ENCODE results near the gene RPS29. TPM values are rescaled to one million over a fixed set of nuclear protein-coding genes. Genes with fewer than 3 reads are reported as not detected.

RPS29 gene
- polyA plus RNA-seq, 1 of the 3 experiments (the other 2 are of a cell fraction): 11,220 TPM

DNA sequence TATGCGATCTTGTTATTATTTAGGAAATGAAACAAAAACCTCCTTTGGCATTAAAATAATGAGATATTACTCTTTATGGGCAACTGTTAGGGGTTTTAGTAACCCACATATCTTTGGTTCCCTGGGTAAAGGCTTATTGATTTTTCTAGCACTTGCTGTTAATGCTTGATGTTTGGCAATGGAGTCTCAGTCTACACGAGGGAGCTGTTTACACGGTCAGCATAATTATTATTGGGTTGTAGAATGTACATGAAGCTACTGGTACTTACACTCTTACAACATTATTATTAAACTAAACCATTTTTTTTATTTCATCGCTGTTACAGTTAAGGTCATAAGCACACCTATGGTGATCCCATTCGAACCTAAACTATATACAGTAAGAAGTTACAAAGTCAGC is 12.1 kb downstream of the RPS29 start:
- CTCF ChIA-PET: interaction anchor here (1.3 to 2.0 kb wide), 2 partner anchors 13 to 24 kb away, joined by 3 to 5 read pairs; partner anchors contain the start of gene RPS29

DNA sequence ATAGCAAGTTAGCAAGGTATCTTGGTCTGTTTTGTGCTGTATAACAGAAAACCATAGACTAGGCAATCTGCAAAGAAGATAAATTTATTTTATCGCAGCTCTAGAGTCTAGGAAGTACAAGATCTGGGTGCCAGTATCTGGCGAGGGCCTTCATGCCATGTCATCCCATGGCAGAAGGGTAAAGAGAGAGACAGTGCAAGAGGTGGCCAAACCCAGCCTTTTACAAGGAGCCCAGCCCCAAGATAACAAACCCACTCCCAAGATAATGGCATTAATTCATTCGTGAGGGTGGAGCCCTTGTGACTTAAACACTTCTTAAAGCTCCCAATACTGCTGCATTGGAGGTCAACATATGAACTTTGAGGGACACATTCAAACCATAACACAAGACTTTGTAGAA is 16.9 kb downstream of the RPS29 start:
- no peak for DNase-seq
- Histone ChIP-seq H2AFZ (ENCODE audit: low read depth) (no peak overlapping the region), H3K4me2 (no peak overlapping the region), H3K9ac (no peak overlapping the region), H3K9me2 (no peaks in the 10 kb centered on the region), H3K4me1 (ENCODE audit: control insufficient read depth in 1 of 2, insufficient read depth in 2 of 2, low read depth in 1 of 2, low read length in 1 of 2) (no peaks in the 10 kb centered on the region), H3K27me3 (ENCODE audit: insufficient read depth) (no peaks in the 10 kb centered on the region), H3F3A (replicated peaks; ENCODE audit: insufficient read depth) (no peaks in the 10 kb centered on the region), H3K79me2 (ENCODE audit: insufficient read depth) (no peaks in the 10 kb centered on the region), H4K20me1 (ENCODE audit: insufficient read depth) (no peaks in the 10 kb centered on the region), H3K4me3 (ENCODE audit: low read depth in 2 of 2, low read length in 1 of 2) (no peak overlapping the region), H3K9me3 (no peaks in the 10 kb centered on the region), H3K36me3 (replicated peaks in 1 of 2; ENCODE audit: control insufficient read depth in 1 of 2, insufficient read depth in 2 of 2, low read length in 1 of 2) (peaks cover 0 to 5% of the 10 kb centered on the region in 2 experiments), H3K27ac (ENCODE audit: low read depth in 2 of 2, low read length in 1 of 2) (no peak overlapping the region)
- ChIA-PET POLR2A (no interaction called here), CTCF (no interaction called here)
- TF ChIP-seq SIN3A (IDR thresholded peaks at IDR 0.05; ENCODE audit: borderline replicate concordance, low read depth, low read length): no peak
- WGBS (ENCODE audit: low lambda C conversion rate): 87% methylated on average over 3 of the region's 3 CpGs

More for the DNA sequence above, 12.1 kb downstream of the RPS29 start:
- DNase-seq: no peak
- Histone ChIP-seq H3K9ac (no peak overlapping the region), H3K27ac (ENCODE audit: low read depth in 2 of 2, low read length in 1 of 2) (no peak overlapping the region), H3K4me1 (ENCODE audit: control insufficient read depth in 1 of 2, insufficient read depth in 2 of 2, low read depth in 1 of 2, low read length in 1 of 2) (no peaks in the 10 kb centered on the region; a peak in 1 of 4 replicates), H3K9me3 (no peaks in the 10 kb centered on the region), H3K36me3 (replicated peaks in 1 of 2; ENCODE audit: control insufficient read depth in 1 of 2, insufficient read depth in 2 of 2, low read length in 1 of 2) (peaks cover 3 to 5% of the 10 kb centered on the region in 2 experiments), H3F3A (replicated peaks; ENCODE audit: insufficient read depth) (no peaks in the 10 kb centered on the region), H3K27me3 (ENCODE audit: insufficient read depth) (no peaks in the 10 kb centered on the region), H3K79me2 (ENCODE audit: insufficient read depth) (peaks cover 4% of the 10 kb centered on the region; the same call in 1 of the 2 replicates), H3K9me2 (no peaks in the 10 kb centered on the region), H4K20me1 (ENCODE audit: insufficient read depth) (peaks cover 5% of the 10 kb centered on the region; the same call in 1 of the 2 replicates), H3K4me3 (ENCODE audit: low read depth in 2 of 2, low read length in 1 of 2) (no peak overlapping the region), H3K4me2 (no peak overlapping the region), H2AFZ (ENCODE audit: low read depth) (no peak overlapping the region)
- POLR2A ChIA-PET: no interaction called here
- TF ChIP-seq SIN3A (IDR thresholded peaks at IDR 0.05; ENCODE audit: borderline replicate concordance, low read depth, low read length) (no peak), TAF1 (IDR thresholded peaks at IDR 0.05; ENCODE audit: borderline replicate concordance, low read depth, low read length) (no peak), FOSL2 (IDR thresholded peaks at IDR 0.05; ENCODE audit: borderline replicate concordance, low read depth) (no peak), NRF1 (IDR thresholded peaks at IDR 0.05; ENCODE audit: low read depth, low read length) (no peak), ELF1 (IDR thresholded peaks at IDR 0.05) (no peak), YY1 (IDR thresholded peaks at IDR 0.05; ENCODE audit: low read depth) (no peak), CHD2 (IDR thresholded peaks at IDR 0.05; ENCODE audit: low read length, partially characterized antibody) (no peak), RFX5 (IDR thresholded peaks at IDR 0.05; ENCODE audit: low read length) (no peak), MEF2A (IDR thresholded peaks at IDR 0.05; ENCODE audit: borderline replicate concordance, low read depth) (no peak)
- TF ChIP-seq, protein P1, sequence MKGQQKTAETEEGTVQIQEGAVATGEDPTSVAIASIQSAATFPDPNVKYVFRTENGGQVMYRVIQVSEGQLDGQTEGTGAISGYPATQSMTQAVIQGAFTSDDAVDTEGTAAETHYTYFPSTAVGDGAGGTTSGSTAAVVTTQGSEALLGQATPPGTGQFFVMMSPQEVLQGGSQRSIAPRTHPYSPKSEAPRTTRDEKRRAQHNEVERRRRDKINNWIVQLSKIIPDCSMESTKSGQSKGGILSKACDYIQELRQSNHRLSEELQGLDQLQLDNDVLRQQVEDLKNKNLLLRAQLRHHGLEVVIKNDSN (IDR thresholded peaks at IDR 0.05; ENCODE audit: borderline replicate concordance, low read depth): no peak
- TF ChIP-seq, protein P2, sequence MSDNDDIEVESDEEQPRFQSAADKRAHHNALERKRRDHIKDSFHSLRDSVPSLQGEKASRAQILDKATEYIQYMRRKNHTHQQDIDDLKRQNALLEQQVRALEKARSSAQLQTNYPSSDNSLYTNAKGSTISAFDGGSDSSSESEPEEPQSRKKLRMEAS (IDR thresholded peaks at IDR 0.05; ENCODE audit: low read depth): no peak
- TF ChIP-seq, protein P3, sequence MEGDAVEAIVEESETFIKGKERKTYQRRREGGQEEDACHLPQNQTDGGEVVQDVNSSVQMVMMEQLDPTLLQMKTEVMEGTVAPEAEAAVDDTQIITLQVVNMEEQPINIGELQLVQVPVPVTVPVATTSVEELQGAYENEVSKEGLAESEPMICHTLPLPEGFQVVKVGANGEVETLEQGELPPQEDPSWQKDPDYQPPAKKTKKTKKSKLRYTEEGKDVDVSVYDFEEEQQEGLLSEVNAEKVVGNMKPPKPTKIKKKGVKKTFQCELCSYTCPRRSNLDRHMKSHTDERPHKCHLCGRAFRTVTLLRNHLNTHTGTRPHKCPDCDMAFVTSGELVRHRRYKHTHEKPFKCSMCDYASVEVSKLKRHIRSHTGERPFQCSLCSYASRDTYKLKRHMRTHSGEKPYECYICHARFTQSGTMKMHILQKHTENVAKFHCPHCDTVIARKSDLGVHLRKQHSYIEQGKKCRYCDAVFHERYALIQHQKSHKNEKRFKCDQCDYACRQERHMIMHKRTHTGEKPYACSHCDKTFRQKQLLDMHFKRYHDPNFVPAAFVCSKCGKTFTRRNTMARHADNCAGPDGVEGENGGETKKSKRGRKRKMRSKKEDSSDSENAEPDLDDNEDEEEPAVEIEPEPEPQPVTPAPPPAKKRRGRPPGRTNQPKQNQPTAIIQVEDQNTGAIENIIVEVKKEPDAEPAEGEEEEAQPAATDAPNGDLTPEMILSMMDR (IDR thresholded peaks at IDR 0.05): no peak
- WGBS (ENCODE audit: low lambda C conversion rate): 88% methylated on average over 5 of the region's 5 CpGs
